NT2/D1 (cell line): ENCODE measurements around the gene FRAS1.

Experiments
- SUZ12 ChIP-seq: IDR thresholded peaks from 2 replicates; pipeline ENCODE4 v1.6.1; 2011; ENCODE audit not compliant: insufficient read length, insufficient read depth; ENCODE audit errors: extremely low read depth
- YY1 ChIP-seq: IDR thresholded peaks from 2 replicates; pipeline ENCODE4 v1.6.1; 2011; ENCODE audit not compliant: insufficient read length, insufficient read depth

GRCh38 chr4:78068481-78068880 lies 11.4 kb downstream of the FRAS1 start:
- TF ChIP-seq YY1 (no peak), SUZ12 (no peak)
